Pancreas (tissue), 10 donors: ENCODE measurements around the gene EML6. TPM values are rescaled to one million over a fixed set of nuclear protein-coding genes. Genes with fewer than 3 reads are reported as not detected.
A peak's percentile ranks its signal among the peaks of the same experiment; 100 is the strongest.

Experiments
- ATAC-seq, 4 donors: fragments of 200-7000 bp; cut with Tn5 transposase; one replicate each; pipeline versions ENCODE4 v1.8.0 to v1.9.1; 2020; ENCODE audit warnings: mild to moderate bottlenecking in 4 of 4, moderate library complexity in 4 of 4
- DNase-seq, 6 donors: peaks; one replicate each; pipeline ENCODE4 v3.0.0-alpha.2; 2020
- FAIRE-seq: peaks from 2 replicates; lab custom pipeline; 2012; peaks lifted over from hg19 to GRCh38; lab: Jason Lieb, UNC
- H3K27ac ChIP-seq, 4 donors: fragments of 200-600 bp; sonication (generic); 1 replicate in 3 of 4; 2 replicates in 1 of 4; pipeline versions ENCODE4 v1.5.0 to v1.8.0; 2020
- H3K27me3 ChIP-seq, 4 donors: fragments of 200-600 bp; one replicate each; pipeline ENCODE4 v1.8.0; 2021
- H3K36me3 ChIP-seq, 3 donors: fragments of 200-600 bp; sonication (generic) in 1 of 3; one replicate each; pipeline versions ENCODE4 v1.5.0 to v1.8.0; 2020 to 2021
- H3K4me1 ChIP-seq, 3 donors: fragments of 200-600 bp; one replicate each; pipeline ENCODE4 v1.8.0; 2021
- H3K4me3 ChIP-seq, 4 donors: fragments of 200-600 bp; sonication (generic) in 2 of 4; one replicate each; pipeline versions ENCODE4 v1.5.0 to v1.8.0; 2020 to 2021
- H3K9me3 ChIP-seq, 4 donors: fragments of 200-600 bp; one replicate each; pipeline ENCODE4 v1.8.0; 2021
- WGBS, 2 donors: extraction: QIAGEN DNeasy Blood & Tissue Kit; methylation state at CpG; one replicate each; pipeline ENCODE4 v1.1.7; 2013; 5-methylcytosine and 5-hydroxymethylcytosine counted together
- intact Hi-C, 3 donors: fragments of 100-400 bp; cut with DNase I; formaldehyde crosslinking; loops; one replicate each; pipeline versions ENCODE4 v1.11.1 to v1.14.2; 2022
- polyA plus RNA-seq, 2 donors: library from polyadenylated mRNA; stranded (reverse); fragments of 200-250 nt; gene quantifications; one replicate each; pipeline ENCODE4 v1.2.3, GENCODE V29; 2013
- total RNA-seq, 6 donors: library from RNA; stranded (reverse); fragmentation: NEBNext Ultra II Directional in 4 of 6; extraction: Animal tissue kit (Norgen Biotek cat#: 25700) in 4 of 6; gene quantifications; one replicate each; pipeline versions ENCODE4 v1.2.1 to v1.2.4, GENCODE V29; 2021 to 2023
- TF ChIP-seq, protein P1 (sequence below), 4 donors: fragments of 200-600 bp; sonication (generic) in 3 of 4; IDR thresholded peaks; one replicate each; pipeline versions ENCODE4 v1.5.0 to v1.8.0; 2021; ENCODE audit warnings: antibody characterized with exemption in 4 of 4
- donor health status: healthy with polysubstance abuse.
- donor health status: DM: no; HTN: no; CAD: no; lungs with moderate emphysema.
- donor health status: DM: no; HTN: no; CAD: no.
- donor health status: control.
- donor health status: control.
- donor health status: Bipolar disorder and iron deficiency.
- donor health status: DM: yes; HTN: yes; CAD: no.
- donor health status: DM: no; HTN: no; CAD: no.
- donor health status: DM: no; HTN: no; CAD: no.
- donor health status: DM: yes; HTN: yes; CAD: no.

EML6 gene
- total and polyA plus RNA-seq, 8 donors = 1.2 to 4.9 (median 2.2) TPM

DNA sequence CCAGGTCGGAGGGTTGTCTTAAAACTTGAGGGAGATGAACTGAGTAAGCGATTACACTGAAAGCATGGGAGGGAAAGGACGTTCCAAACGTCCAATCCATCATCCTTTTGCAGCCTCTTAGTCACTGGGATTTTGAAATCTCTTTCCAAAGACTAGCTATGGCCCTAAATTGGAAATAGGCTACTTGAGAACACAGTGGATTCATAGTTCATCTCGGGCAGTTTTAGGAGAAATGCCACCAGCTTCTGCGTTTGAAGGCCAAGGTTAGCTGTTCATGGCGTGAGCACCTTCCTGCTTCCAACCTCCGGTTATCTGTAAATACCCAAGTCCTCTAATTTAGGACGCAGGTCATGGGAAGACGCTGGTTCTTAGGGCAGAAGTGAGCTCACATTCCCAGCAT lies 821 bp upstream of the EML6 start:
- TF ChIP-seq, protein P1, sequence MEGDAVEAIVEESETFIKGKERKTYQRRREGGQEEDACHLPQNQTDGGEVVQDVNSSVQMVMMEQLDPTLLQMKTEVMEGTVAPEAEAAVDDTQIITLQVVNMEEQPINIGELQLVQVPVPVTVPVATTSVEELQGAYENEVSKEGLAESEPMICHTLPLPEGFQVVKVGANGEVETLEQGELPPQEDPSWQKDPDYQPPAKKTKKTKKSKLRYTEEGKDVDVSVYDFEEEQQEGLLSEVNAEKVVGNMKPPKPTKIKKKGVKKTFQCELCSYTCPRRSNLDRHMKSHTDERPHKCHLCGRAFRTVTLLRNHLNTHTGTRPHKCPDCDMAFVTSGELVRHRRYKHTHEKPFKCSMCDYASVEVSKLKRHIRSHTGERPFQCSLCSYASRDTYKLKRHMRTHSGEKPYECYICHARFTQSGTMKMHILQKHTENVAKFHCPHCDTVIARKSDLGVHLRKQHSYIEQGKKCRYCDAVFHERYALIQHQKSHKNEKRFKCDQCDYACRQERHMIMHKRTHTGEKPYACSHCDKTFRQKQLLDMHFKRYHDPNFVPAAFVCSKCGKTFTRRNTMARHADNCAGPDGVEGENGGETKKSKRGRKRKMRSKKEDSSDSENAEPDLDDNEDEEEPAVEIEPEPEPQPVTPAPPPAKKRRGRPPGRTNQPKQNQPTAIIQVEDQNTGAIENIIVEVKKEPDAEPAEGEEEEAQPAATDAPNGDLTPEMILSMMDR (IDR thresholded peaks at IDR 0.05) = no peak
- Histone ChIP-seq H3K4me3 (peak overlapping the region; percentile 19 to 90 (median 75)), H3K9me3 (no peaks in the 10 kb centered on the region), H3K4me1 (no peaks in the 10 kb centered on the region), H3K36me3 (no peaks in the 10 kb centered on the region), H3K27ac (peak overlapping the region; percentile 46 to 59 (median 54)), H3K27me3 (no peaks in the 10 kb centered on the region)
- FAIRE-seq (no peak), ATAC-seq (peak in 1 of 4 donors; percentile 0), DNase-seq (no peak)
- WGBS, 2 donors = 10 to 14% methylated on average over 10 of the region's 10 CpGs
- intact Hi-C loops = no loop called here

DNA sequence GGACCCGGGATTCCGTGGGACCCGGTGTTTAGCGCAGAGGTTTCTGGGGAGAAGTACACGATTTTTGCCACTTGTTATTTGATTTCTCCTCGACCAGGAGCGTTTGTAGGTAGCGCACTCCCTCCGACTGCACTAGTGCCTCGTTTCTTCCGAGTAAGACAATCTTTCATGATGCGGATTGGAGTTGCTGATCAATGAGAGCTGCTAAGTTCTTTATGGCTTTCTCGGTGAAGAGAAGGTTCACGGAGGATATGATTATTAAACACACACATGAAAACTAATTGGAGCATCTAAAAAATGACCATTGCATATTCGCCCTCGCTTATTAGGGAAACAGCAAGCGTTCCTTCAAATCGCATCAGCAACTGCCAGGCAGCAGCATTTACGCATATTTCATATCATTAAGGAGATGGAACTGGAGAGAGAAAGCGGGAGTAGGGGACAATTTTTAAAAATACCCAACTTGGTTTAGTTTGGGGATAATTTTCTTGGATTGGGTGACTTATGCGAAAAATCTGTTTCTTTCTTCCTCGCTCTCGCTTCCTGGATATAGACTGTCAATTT lies 616 bp downstream of the EML6 start:
- no peak for FAIRE-seq
- peak overlapping the region; percentile 11 to 63 (median 44) for H3K27ac ChIP-seq
- DNase-seq = no peak

DNA sequence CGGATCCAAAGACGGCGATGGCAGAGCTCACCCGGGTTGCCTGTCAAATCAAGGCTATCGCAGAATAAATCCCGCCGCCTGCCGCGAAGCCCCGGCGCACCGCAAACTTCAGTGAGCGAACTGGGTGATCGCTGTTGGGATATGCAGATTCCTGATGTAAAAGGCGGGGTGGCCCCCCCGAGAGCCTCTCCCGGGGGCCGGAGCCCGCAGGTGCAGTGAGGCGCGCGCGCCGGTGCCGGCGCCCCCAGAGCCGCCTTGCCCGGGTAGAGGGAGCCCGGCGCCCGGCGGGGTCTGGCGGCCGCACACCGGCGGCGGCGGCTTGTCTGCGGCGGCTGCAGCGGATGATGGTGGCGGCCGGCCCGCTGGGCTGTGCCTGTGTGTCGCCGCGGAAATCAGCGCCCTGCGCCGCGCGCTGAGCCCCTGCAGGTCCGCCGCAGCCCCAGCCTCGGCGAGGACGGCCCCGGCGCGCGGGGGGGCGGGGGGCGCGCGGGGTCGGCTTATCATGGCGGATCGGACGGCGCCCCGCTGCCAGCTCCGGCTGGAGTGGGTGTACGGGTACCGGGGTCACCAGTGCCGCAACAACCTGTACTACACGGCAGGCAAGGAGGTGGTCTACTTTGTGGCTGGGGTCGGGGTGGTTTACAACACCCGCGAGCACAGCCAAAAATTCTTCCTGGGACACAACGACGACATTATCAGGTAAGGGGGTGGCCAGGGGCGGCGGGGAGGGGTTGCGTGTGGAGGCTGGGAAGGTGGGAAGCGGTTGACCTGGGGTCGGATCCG lies 1.3 kb downstream of the EML6 start:
- Histone ChIP-seq H3K36me3 (no peaks in the 10 kb centered on the region), H3K4me3 (peak overlapping the region; percentile 65 to 90 (median 75)), H3K9me3 (no peaks in the 10 kb centered on the region), H3K27ac (no peak overlapping the region), H3K4me1 (no peaks in the 10 kb centered on the region), H3K27me3 (no peaks in the 10 kb centered on the region)
- 2 to 3% methylated on average over 72 to 87 of the region's 87 CpGs for WGBS, 2 donors
- intact Hi-C loops = no loop called here
- DNase-seq (peak; percentile 17 to 75 (median 36)), ATAC-seq (peak in 1 of 4 donors; percentile 6), FAIRE-seq (no peak)
- TF ChIP-seq, protein P1 (IDR thresholded peaks at IDR 0.05) = no peak

More for the DNA sequence above, 616 bp downstream of the EML6 start:
- TF ChIP-seq, protein P1 (IDR thresholded peaks at IDR 0.05) = no peak
- no peaks in the 10 kb centered on the region for H3K9me3 ChIP-seq
- ATAC-seq = peak in 3 of 4 donors; percentile 1 to 6 (median 5)
- no peaks in the 10 kb centered on the region for H3K4me1 ChIP-seq
- H3K27me3 ChIP-seq = no peaks in the 10 kb centered on the region
- H3K4me3 ChIP-seq = peak overlapping the region; percentile 65 to 90 (median 75)
- WGBS, 2 donors = 0% methylated on average over 23 of the region's 23 CpGs
- H3K36me3 ChIP-seq = no peaks in the 10 kb centered on the region
- intact Hi-C loops = no loop called here

DNA sequence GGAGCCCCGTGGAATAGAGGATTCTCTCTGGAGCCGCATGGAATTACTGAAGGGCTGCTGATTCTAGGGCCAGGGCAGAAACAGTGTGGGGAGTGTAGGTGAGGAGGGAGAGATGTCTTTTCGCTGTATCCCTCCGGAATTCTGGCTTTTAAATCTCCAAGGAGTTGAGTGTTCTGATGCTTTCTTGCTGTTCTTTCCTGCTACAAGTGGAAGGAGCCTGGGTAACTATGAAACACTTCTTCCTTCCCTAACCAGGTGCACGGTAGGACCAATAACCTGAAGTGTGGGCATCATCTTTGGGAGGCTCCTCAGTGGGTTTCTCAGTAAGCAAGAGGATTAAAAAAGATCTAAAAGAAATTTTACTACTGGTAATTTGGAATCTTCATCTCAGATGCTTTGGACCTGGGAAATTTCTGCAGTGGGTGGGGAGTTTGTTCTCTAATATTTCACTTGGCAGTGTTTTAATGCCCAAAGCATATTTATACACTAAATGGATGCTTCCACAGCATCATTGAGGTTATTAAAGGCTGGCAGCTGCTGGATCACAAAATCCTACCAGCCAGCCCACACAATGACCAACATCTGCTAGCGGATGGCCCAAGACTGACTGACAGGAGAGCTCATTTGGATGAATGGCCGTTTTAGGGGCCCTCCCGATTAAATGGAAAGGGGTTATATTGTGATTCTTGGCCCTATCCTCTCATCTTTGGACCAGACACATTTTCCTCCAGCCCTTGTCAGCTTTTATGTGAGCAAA lies 2.1 kb downstream of the EML6 start:
- H3K4me3 ChIP-seq = peak overlapping the region in 3 of 4 donors; percentile 72 to 90 (median 78)
- FAIRE-seq (no peak), DNase-seq (no peak), ATAC-seq (no peak)
- TF ChIP-seq, protein P1 (IDR thresholded peaks at IDR 0.05) = no peak
- no peaks in the 10 kb centered on the region for H3K27me3 ChIP-seq
- no peaks in the 10 kb centered on the region for H3K4me1 ChIP-seq
- WGBS, 2 donors = 59 to 61% methylated on average over 8 of the region's 8 CpGs
- intact Hi-C loops = no loop called here
- H3K9me3 ChIP-seq = no peaks in the 10 kb centered on the region
- H3K36me3 ChIP-seq = no peaks in the 10 kb centered on the region
- no peak overlapping the region for H3K27ac ChIP-seq
